ENCODE results near the gene PKD2. TPM values are rescaled to one million over a fixed set of nuclear protein-coding genes. Genes with fewer than 3 reads are reported as not detected.

PKD2 gene
- total RNA-seq, result 23.9 and 26.4 TPM in 2 replicates

GRCh38 chr4:88007304-88008121 is at the start of gene PKD2:
PKD2 (plus strand) TSS chr4:88007635; CDS start chr4:88007734, 99 bp downstream.

GRCh38 chr4:87975466-87975865 is 32.0 kb upstream of the PKD2 start, which contains the start of gene SPP1:
SPP1 (plus strand) TSS chr4:87975714; CDS start chr4:87976896, 1,182 bp downstream.

Other genes with a start within 250 kb of the PKD2 start
- gene IBSP, start 208.1 kb upstream of the PKD2 start, total RNA-seq, result not detected in 2 replicates
- not detected in 2 replicates for gene MEPE, start 174.7 kb upstream of the PKD2 start, total RNA-seq
- not detected in 2 replicates for gene SPP1, start 31.9 kb upstream of the PKD2 start, total RNA-seq
- gene ABCG2, start 151.0 kb downstream of the PKD2 start, total RNA-seq, result 6.1 and 9.2 TPM in 2 replicates

Data from dermis lymphatic vessel endothelial cell (primary cell).